Kidney capillary endothelial cell (primary cell): ENCODE data around the gene DMD.

ENCODE experiments used
- DNase-seq: peaks from one replicate; pipeline ENCODE4 v3.0.0-alpha.2; 2018; ENCODE audit warnings: low spot score

Gene DMD

GRCh38 chrX:31854716-31855115 is 1356.6 kb downstream of the DMD start:
- DNase-seq: no peak

- DNase-seq: no peak
These were observed 1359.6 kb downstream of the DMD start for GRCh38 chrX:31851761-31852160.

GRCh38 chrX:31847773-31848172 is 1363.6 kb downstream of the DMD start:
- no peak for DNase-seq

DNA sequence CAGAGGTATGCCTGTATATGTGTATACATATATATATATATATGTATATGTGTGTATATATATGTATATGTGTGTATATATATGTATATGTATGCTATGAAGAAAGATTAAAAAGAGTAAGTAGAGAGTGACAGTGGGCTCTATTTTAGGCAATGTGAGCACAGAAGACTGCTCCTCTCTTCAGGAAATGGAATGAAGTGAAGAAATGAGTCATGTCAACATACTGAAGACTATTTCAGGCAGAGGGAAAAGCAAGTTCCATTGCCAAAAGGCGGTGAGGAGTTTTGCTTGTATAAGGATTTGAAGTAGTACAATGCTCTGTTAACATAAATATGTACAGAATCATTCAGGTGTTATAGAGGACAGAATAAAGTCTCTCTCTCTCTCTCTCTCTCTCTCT is 1366.3 kb downstream of the DMD start:
- DNase-seq: no peak

DNA sequence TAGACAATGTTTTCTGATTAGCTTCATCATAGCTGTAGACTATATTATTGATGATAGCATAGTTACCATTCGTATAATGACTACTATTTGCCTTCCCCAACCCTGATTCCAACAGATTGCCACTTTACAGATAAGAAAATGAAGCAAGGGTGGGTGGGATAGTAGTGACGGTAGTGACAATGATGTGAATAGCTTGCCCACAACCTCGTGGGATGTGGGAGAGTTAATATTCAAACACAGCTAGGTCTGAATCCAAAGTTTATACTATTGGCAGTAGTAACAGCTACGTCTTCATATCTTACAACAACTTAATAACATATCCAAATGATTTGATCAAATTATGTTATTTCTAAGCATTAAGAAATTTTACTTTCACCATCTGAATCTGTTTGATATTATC is 1372.7 kb downstream of the DMD start:
- no peak for DNase-seq

GRCh38 chrX:31837445-31838049 is 1373.8 kb downstream of the DMD start:
- no peak for DNase-seq

- no peak for DNase-seq
These were observed 1374.9 kb downstream of the DMD start for GRCh38 chrX:31836479-31836878.

- no peak for DNase-seq
These were observed 1379.1 kb downstream of the DMD start for GRCh38 chrX:31832263-31832662.

- no peak for DNase-seq
These were observed 1390.7 kb downstream of the DMD start for GRCh38 chrX:31820430-31821210.

DNA sequence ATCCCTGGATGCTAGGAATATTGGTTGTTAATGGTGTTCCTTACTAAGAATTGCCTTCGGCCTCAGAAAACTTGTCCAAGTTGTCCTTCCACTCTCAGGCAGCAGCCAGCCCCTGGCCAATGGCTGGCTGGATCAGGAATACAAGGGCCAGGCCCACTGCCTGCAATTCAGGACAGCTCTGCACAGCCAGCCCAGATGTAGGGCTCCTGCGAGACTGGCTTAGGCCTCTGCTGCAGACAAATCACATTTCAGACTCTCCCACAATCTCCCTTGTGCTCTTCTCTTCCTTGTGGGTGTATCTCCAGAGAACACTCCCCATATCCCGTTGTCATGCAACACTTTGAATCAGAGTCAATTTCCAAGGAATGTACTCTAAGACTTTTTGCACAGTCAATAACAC is 1391.9 kb downstream of the DMD start:
- DNase-seq: no peak

- no peak for DNase-seq
These were observed 1400.2 kb downstream of the DMD start for GRCh38 chrX:31811106-31811505.

DNA sequence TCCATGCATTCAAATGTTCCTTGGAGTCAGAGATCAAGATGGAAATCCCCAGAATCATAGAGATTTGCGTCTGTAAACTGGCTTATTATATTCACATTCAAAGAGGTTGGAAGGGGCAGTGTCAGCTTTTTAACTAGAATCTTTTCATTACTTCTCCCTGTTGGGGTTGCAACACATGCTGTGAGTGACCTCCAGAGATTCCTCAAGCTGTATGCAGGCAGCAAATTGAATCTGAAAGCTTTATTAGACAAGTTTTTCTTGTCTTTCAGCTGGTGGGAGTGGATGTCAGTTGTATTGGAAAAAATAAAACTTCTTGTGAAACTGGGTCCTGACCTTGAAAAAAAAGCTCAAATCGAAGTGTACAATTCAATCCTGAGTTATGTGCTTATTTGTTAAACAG is 1403.0 kb downstream of the DMD start:
- DNase-seq: no peak

GRCh38 chrX:31807165-31807564 is 1404.2 kb downstream of the DMD start:
- no peak for DNase-seq

DNA sequence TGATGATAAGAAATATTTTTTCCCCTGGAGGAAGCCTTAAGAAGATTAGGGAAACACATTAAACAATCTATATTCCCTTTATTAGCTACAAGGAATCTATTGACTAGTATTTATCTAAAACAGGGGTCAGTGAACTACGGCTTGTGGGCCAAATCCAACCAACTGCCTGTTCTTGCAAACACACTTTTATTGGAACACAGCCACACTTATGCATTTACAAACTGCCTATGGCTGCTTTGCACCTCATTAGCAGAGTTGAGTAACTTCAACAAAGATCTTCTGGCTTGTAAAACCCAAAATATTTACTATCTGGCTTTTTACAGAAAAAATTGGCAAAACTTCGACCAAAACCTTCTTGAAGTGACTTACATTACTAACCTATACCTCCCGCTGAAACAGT is 1405.6 kb downstream of the DMD start:
- DNase-seq: no peak

GRCh38 chrX:31800219-31800618 is 1411.1 kb downstream of the DMD start:
- DNase-seq: no peak

DNA sequence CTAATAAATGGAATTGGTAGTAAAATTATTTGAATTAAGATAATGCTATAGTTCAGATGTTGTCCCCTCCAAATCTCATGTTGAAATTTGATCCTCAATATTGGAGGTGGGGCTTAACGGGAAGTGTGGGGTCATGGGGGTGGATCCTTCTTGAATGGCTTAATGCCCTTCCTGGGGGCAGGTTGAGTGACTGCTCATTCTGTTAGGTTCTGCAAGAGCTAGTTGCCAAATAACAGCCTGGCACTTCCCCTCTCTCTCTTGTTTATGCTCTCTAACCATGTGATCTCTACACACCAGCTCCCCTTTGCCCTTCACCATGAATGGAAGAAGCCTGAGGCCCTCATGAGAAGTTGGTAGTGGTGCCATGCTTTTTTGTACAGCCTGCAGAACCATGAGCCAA is 1414.7 kb downstream of the DMD start:
- DNase-seq: no peak

DNA sequence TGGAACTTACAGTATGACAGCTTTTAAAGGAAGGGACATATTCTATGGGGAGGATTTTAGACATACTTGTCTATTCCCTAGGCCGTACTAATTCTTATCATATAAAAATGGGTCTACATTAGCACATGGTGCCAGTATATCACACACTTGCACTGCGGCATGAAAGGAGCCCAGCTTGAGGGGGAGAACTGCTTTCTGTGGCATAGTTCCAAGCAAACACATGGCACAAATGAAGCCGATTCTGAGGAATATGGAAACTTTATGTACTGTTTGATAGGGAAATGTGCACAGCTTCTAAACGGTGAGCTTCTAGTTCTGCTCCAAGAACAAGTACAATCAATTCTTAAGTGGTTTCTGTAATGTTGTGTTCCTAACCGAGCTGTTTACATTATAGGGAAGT is 1463.9 kb downstream of the DMD start:
- no peak for DNase-seq

GRCh38 chrX:31743004-31743403 is 1468.3 kb downstream of the DMD start:
- DNase-seq: no peak

DNA sequence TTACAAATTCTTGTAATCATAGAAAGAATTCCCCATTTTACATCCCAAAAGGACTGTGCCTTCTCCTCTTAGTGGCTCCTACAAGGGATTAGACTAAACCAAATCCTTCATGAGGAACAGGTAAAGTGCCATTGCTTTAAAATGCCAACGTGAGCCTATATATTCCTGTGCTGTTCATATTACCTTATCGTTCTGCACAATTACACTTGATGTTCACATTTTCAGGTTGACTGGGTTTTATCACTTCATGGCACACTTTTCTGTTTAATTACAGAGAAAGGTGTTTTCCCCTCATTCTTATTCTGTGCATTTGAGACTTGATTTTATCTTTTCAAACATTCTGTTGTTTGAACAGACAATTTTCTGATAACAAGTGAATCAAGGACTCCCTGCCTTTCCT is 1493.9 kb downstream of the DMD start:
- DNase-seq: no peak

GRCh38 chrX:31715675-31716074 is 1495.7 kb downstream of the DMD start:
- DNase-seq: no peak

GRCh38 chrX:31714797-31715196 is 1496.6 kb downstream of the DMD start:
- no peak for DNase-seq

GRCh38 chrX:31713120-31713519 is 1498.2 kb downstream of the DMD start:
- no peak for DNase-seq

- no peak for DNase-seq
These were observed 1500.2 kb downstream of the DMD start for GRCh38 chrX:31711166-31711565.

GRCh38 chrX:31708116-31708515 is 1503.2 kb downstream of the DMD start:
- DNase-seq: no peak
